Rectal smooth muscle tissue (tissue), 1 donor: ENCODE results near the gene TLE5.

Experiments used
- H3K27ac ChIP-seq: one replicate; pipeline ENCODE4 v1.7.0; 2013; ENCODE audit warnings: low read depth, low read length, inconsistent platforms
- H3K27me3 ChIP-seq: one replicate; pipeline ENCODE4 v1.7.0; 2013; ENCODE audit warnings: low read length; ENCODE audit not compliant: control insufficient read depth, insufficient read depth
- H3K36me3 ChIP-seq: one replicate; pipeline ENCODE4 v1.7.0; 2013; ENCODE audit warnings: low read length; ENCODE audit not compliant: control insufficient read depth, insufficient read depth
- H3K4me1 ChIP-seq: one replicate; pipeline ENCODE4 v1.7.0; 2013; ENCODE audit warnings: low read length; ENCODE audit not compliant: control insufficient read depth, insufficient read depth
- H3K4me3 ChIP-seq: one replicate; pipeline ENCODE4 v1.7.0; 2013; ENCODE audit warnings: low read length
- H3K9ac ChIP-seq: one replicate; pipeline ENCODE4 v1.7.0; 2013; ENCODE audit warnings: low read length

Gene TLE5

DNA sequence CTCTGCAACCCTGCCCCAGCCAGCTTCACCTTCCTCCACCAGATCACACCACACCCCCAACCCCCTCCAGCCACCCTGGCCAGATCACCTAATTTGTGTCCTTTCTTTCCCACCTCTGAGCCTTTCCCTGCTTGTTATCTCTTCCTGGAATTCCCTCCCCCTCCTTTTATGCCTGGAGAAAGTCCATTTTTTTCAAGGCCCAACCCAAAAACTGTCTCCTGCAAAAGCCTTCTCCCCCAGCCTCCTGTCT is 28.0 kb downstream of the TLE5 start:
- H3K4me3 ChIP-seq, result no peak overlapping the region
- H3K36me3 ChIP-seq, result no peaks in the 10 kb centered on the region
- peaks cover 5% of the 10 kb centered on the region for H3K4me1 ChIP-seq
- H3K27me3 ChIP-seq, result no peaks in the 10 kb centered on the region
- H3K27ac ChIP-seq, result no peak overlapping the region
- H3K9ac ChIP-seq, result no peak overlapping the region

DNA sequence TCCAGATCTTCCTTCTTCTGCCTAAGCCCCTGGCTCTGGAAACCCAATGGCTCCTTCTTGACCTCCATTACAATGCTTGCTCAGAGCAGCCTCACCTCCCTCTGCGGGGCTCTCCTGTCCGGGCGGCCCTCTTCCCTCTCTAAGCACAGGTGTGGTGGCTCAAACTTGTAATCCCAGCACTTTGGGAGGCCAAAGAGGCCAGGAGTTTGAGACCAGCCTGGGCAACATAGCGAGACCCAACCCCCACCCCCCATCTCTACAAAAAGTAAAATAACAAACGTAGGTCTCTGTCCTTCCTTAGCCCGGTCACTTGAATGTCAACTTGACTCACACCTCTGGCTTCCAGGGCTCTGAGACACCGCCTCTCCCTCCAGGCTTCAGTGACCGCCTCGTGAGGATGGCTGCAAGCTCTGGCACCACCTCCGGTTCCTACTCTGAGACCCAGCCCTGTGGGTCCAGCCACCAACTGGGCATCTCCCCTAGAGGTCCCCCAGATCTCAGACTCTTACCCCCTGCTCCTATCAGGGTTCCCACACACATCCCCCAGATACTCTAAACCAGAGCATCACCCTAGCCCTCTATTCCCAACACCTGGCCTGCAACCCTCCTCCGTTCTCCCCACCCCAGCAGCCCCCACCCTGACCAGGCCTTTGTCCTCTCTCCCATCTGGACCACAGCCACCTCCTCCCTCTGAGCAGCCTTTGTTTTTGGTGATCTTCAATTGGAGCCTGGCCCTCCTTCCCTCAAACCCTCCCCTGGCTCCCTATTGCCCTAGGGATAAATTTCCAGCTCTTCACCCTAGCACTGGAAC is 28.5 kb downstream of the TLE5 start:
- Histone ChIP-seq H3K36me3 (no peaks in the 10 kb centered on the region), H3K27me3 (no peaks in the 10 kb centered on the region), H3K4me1 (peaks cover 5% of the 10 kb centered on the region), H3K9ac (no peak overlapping the region), H3K27ac (no peak overlapping the region), H3K4me3 (no peak overlapping the region)

DNA sequence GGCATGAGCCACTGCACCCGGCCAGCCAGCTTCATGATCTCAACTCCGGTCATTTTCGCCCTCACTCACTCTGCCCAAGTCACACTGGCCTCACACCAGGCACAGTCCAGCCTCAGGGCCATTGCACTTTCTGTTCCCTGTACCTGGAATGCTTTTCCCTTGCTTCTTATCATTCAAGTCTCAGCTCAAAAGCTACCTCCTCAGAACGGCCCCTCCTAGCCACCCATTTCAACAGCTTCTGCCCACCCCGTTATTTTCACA is 30.8 kb downstream of the TLE5 start:
- Histone ChIP-seq H3K4me3 (no peak overlapping the region), H3K27ac (no peak overlapping the region), H3K9ac (no peak overlapping the region), H3K36me3 (no peaks in the 10 kb centered on the region), H3K27me3 (no peaks in the 10 kb centered on the region), H3K4me1 (peaks cover 5% of the 10 kb centered on the region)

DNA sequence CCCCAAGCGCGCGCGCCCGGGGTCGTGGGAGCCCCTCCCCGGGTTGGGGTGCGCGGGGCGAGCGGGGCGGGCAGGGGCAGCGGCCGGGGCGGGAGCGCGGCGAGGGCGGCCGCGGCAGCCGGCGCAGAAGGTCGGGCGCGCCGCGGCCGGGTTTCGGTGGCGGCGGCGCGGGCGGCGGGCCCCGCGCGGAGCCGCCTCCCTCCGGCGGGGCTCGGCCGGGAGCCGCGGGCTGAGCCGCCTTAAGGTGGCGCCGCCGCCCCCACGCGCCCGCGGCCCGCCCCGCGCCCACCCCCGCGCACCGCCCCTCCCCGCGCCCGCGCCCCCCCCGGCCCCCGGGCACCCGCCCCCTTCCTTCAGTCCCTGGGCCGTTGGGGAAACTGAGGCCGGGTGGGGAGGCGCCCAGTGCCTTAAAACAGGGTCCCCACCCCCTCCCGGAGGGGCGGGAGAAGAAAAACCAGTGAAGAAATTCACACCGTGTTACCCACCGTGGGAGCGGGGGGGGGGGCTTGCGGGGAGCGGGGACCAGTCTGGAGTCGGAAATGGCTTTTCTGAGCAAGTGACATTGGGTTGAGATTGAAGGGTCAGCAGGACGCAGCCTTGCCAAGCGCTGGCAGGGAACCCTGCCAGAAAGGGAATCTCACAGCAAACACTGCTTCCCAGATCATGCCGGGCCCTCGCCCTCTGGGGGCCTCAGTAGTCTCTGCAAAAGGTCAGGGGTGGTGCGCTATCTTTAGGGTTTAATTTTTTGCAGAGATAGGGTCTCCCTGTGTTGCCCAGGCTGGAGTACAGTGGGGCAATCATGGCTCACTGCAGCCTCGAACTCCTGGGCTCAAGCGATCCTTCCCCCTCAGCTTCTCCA is 33.0 kb downstream of the TLE5 start, which contains the start of gene TLE2:
Gene TLE2, minus strand, starts transcription at position 216 of the 859 bp plus-strand sequence. CDS start 376 bp downstream, outside the sequence.
- Histone ChIP-seq H3K4me1 (no peaks in the 10 kb centered on the region), H3K4me3 (peak within 1 kb of the TSS; percentile 54), H3K36me3 (no peaks in the 10 kb centered on the region), H3K27me3 (no peaks in the 10 kb centered on the region), H3K27ac (peak within 1 kb of the TSS; percentile 40), H3K9ac (no peak within 1 kb of the TSS)

DNA sequence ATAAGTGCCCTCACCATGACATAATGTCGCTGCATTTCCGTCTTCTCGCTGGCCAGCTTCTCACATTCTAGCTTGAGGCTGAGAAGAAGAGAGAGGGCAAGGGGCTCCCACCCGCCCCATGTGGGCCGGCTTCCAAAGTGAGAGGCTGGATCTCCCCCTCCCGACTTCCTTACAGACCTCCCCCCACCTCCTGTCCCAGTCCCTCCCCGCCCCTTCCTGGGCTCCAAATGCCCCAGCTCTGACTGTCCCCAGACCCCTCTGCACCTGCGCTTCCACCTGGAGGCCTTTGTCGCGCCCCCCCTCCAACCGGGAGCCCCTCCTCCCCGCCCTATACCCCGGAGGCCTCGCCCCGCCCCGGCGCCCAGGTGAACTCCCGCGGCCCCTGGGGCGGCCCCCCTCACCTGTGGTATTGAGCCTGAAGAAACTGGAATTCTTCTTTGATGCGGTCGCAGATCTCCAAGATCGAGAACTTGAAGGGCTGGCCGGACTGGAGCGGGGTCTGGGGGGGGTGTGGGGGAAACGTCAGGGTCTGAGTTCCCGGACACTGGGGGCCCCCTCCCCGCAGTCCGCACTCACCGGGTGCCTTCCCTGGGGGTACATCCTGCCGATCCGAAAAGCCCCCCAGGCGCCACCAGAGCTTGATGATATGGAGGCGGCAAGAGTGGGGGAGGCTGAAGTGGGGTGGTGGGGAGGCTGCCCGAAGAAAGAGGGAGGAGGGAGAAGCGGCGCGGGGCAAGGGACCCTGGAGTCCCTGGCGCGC is 33.8 kb downstream of the TLE5 start:
- Histone ChIP-seq H3K4me3 (peak overlapping the region; percentile 54), H3K9ac (no peak overlapping the region), H3K4me1 (no peaks in the 10 kb centered on the region), H3K27me3 (no peaks in the 10 kb centered on the region), H3K27ac (peak overlapping the region; percentile 40), H3K36me3 (no peaks in the 10 kb centered on the region)

DNA sequence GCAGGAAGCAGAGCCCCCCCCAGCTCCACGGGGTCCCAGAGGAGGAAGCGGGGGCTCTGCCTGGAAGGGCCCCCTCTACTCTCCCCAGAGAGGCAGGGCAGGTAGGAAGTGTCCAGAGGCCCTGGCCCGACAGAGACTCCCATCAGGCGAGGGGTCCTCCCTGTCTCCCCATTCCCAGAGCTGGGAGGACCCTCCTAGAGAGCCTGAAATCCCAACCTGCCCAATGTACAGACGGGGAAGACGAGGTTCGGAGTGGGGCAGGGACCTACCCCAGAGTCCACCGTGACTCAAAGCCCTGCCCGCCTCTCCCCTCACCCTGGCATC is 34.4 kb downstream of the TLE5 start:
- Histone ChIP-seq H3K36me3 (no peaks in the 10 kb centered on the region), H3K4me1 (no peaks in the 10 kb centered on the region), H3K4me3 (peak overlapping the region; percentile 54), H3K27ac (no peak overlapping the region), H3K27me3 (no peaks in the 10 kb centered on the region), H3K9ac (no peak overlapping the region)

DNA sequence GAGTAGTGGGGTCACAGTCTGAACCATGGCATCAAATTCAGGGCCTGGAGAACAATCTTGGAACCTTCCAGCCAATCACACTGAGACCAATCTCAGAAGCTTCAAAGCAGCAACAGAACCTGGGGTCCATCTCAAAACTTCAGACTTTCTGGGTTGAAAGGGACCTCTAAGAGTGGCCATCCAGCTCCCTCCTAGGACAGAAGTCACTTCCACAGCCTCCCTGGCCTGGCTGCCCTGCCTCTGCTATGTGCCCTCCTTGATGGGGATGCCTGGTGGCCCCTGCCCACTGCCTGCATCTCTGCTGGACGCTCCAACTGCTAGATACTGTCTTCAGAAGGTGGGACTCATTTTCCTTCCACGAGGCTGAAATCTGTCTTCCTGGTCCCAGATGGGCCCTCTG is 35.0 kb downstream of the TLE5 start:
- Histone ChIP-seq H3K9ac (no peak overlapping the region), H3K4me3 (no peak overlapping the region), H3K27me3 (no peaks in the 10 kb centered on the region), H3K4me1 (no peaks in the 10 kb centered on the region), H3K36me3 (no peaks in the 10 kb centered on the region), H3K27ac (no peak overlapping the region)

DNA sequence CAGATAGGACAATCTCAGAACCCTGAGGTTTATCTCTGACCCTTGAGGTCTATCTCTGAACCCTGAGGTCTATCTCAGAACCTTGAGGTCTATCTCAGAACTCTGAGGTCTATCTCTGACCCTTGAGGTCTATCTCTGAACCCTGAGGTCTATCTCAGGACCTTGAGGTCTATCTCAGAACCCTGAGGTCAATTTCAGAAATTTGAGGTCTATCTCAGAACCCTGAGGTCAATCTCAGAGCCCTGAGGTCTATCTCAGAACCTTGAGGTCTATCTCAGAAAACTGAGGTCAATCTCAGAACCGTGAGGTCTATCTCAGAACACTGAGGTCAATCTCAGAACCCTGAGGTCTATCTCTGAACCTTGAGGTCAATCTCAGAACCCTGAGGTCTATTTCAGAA is 35.5 kb downstream of the TLE5 start:
- Histone ChIP-seq H3K36me3 (no peaks in the 10 kb centered on the region), H3K9ac (no peak overlapping the region), H3K4me1 (no peaks in the 10 kb centered on the region), H3K27ac (no peak overlapping the region), H3K4me3 (no peak overlapping the region), H3K27me3 (no peaks in the 10 kb centered on the region)

DNA sequence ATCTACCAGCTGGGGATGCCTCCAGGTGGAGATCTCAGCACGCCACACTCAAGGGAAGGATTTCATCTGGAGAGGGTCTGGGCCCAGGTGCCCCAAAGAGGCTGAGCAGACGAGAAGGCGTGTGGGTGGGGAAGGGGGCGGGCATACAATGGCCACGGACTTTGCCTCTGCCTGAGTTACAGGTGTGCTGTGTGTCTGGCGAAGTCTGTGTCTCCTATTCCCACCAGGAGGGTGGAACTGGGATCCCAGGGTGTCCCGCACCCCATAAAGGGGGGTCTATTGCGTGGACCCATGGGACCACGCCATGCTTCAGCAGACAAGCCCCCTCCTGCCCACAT is 36.8 kb downstream of the TLE5 start:
- H3K4me3 ChIP-seq, result no peak overlapping the region
- no peak overlapping the region for H3K27ac ChIP-seq
- H3K27me3 ChIP-seq, result no peaks in the 10 kb centered on the region
- H3K4me1 ChIP-seq, result no peaks in the 10 kb centered on the region
- no peak overlapping the region for H3K9ac ChIP-seq
- H3K36me3 ChIP-seq, result no peaks in the 10 kb centered on the region

DNA sequence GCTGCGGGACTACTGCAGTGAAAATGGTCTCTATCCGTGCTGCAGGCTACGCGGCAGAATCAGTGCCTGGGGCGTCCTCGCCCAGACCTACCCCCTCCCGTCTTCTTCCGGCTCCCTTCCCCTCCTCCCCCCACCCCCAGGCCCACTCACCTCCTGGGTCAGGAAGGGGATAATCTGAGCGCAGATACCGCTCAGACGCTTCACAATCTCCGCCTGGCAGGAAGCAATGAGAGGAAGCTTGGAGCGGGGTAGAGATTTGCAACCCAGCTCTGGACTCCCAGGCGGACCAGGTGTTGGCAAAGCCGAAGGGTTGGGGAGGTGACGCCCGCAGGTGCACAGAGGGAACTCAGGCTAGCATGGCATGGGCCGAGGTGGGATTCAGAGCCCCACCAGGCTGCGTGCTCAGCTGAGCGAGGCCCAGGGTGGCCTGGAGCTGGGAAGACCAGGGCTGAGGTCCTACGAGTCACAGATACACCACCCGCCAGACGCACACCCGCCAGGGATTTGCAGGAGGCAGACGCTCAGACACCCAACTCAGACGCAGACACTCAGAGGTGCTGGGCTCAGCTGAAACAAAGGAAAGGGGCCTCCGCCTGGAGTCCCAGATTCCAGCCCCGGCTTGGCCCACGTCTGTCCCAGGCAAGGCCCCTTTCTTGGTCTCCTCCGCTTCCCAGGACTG is 37.3 kb downstream of the TLE5 start:
- Histone ChIP-seq H3K9ac (no peak overlapping the region), H3K4me1 (no peaks in the 10 kb centered on the region), H3K4me3 (no peak overlapping the region), H3K36me3 (no peaks in the 10 kb centered on the region), H3K27ac (no peak overlapping the region), H3K27me3 (no peaks in the 10 kb centered on the region)

DNA sequence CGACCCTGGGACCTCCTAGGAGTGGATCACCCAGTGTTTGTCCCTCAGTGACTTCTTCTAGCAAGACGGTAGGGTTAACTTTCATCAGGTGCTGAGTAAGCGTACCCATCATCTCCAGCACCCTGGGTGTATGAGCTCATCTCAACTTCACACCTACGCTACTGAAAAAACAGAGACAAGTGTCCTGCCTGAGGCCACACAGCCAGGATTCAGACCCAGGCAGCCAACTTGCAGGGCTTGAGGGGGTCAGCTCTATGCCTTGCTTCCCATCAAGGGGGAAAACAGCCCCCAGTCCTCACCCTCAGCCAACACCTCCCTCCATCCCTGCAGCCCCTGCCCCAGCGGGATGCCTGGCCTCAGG is 37.8 kb downstream of the TLE5 start:
- Histone ChIP-seq H3K27me3 (no peaks in the 10 kb centered on the region), H3K4me3 (no peak overlapping the region), H3K4me1 (no peaks in the 10 kb centered on the region), H3K36me3 (no peaks in the 10 kb centered on the region), H3K27ac (no peak overlapping the region), H3K9ac (no peak overlapping the region)

DNA sequence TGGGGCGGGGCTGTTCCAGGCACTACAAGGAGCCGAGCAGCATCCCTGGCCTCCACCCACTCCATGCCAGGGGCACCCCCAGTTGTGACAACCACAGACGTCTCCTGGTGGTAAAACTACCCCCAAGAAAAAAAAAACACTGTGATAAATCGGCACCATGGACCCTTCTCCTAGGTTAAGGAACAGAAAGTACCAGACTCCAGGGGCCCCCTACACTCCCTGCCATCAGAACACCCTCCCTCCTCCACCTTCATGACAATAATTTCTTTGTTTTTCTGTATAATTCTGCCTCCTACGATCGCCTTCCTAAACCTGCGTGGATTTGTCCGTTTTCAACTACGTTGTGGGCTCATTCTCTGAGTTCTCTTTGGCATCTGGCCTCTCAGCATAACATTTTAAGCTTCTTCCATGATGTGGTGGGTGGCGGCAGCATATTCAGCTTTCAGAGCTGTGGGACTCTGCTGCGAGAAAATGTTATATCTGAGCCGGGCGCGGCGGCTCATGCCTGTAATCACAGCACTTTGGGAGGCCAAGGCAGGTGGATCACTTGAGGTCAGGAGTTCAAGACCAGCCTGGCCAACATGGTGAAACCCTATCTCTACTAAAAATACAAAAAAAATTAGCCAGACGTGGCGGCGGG is 41.9 kb downstream of the TLE5 start:
- Histone ChIP-seq H3K4me1 (no peaks in the 10 kb centered on the region), H3K36me3 (no peaks in the 10 kb centered on the region), H3K9ac (no peak overlapping the region), H3K27ac (no peak overlapping the region), H3K27me3 (no peaks in the 10 kb centered on the region), H3K4me3 (no peak overlapping the region)
